Smooth muscle cell (in vitro differentiated cells): ENCODE results near the gene NPEPL1. TPM values are rescaled to one million over a fixed set of nuclear protein-coding genes. Genes with fewer than 3 reads are reported as not detected.

Experiments
- polyA plus RNA-seq: library from polyadenylated mRNA; unstranded; fragments of >200 nt; fragmentation: Nextera tagmentation; extraction: Ambion mirVana; gene quantifications from 2 replicates; pipeline ENCODE4 v1.2.1, GENCODE V29; 2016
- total RNA-seq: library from RNA; depleted of rRNA; stranded (reverse); fragments of >200 nt; gene quantifications from 2 replicates; pipeline ENCODE4 v1.2.3, GENCODE V29; 2014

Gene NPEPL1
- total and polyA plus RNA-seq, 2 experiments from 2014 or later: 17.7 to 32.9 TPM

Other genes starting within 250 kb of the NPEPL1 start
- 8.1 and 9.4 TPM in 2 replicates for gene APCDD1L, start 177.4 kb upstream of the NPEPL1 start, total RNA-seq
- gene APCDD1L, start 177.4 kb upstream of the NPEPL1 start, polyA plus RNA-seq: 18.3 and 20.6 TPM in 2 replicates
- gene STX16, start 41.5 kb upstream of the NPEPL1 start, total RNA-seq: 31.3 and 35.8 TPM in 2 replicates
- gene STX16, start 41.5 kb upstream of the NPEPL1 start, polyA plus RNA-seq: 22.5 and 38.0 TPM in 2 replicates
- 0.13 and 0.40 TPM in 2 replicates for gene GNAS-AS1, start 158.1 kb downstream of the NPEPL1 start, total RNA-seq
- gene GNAS-AS1, start 158.1 kb downstream of the NPEPL1 start, polyA plus RNA-seq: 0.35 TPM in 1 of 2 replicates, not detected in the other
- gene GNAS, start 159.9 kb downstream of the NPEPL1 start, total RNA-seq: 1,103 and 1,240 TPM in 2 replicates
- gene GNAS, start 159.9 kb downstream of the NPEPL1 start, polyA plus RNA-seq: 1,914 and 1,960 TPM in 2 replicates